Measurements from ENCODE around the gene IGF1R. TPM values are rescaled to one million over a fixed set of nuclear protein-coding genes. Genes with fewer than 3 reads are reported as not detected.

Gene IGF1R
- total and polyA plus RNA-seq, 2 of the 13 experiments (the other 11 are each of a cell fraction or from before 2014, with no cell fraction given): 15.9 to 18.4 TPM

- no peak for TF ChIP-seq AFF4 (CRISPR knock-in tag; IDR thresholded peaks at IDR 0.05)
- TF ChIP-seq KLF15 (CRISPR knock-in tag; IDR thresholded peaks at IDR 0.05; ENCODE audit: borderline replicate concordance): peak; percentile 86; the same call in 1 of the 2 replicates
- peak; percentile 67; the same call in 1 of the 2 replicates for TF ChIP-seq RFXANK (CRISPR knock-in tag; IDR thresholded peaks at IDR 0.05)
- 0 out of 2 replicates have a peak, but pooled peaks have one; percentile 27 for TF ChIP-seq ZMYM3 (CRISPR knock-in tag; IDR thresholded peaks at IDR 0.05)
- TF ChIP-seq PAXIP1 (CRISPR knock-in tag; conservative IDR thresholded peaks at IDR 0.05): peak; percentile 29; the same call in 1 of the 2 replicates
- TF ChIP-seq SATB2 (CRISPR knock-in tag; IDR thresholded peaks at IDR 0.05): 0 out of 2 replicates have a peak, but pooled peaks have one; percentile 52
- 0 out of 2 replicates have a peak, but pooled peaks have one; percentile 47 for TF ChIP-seq KLF12 (CRISPR knock-in tag; IDR thresholded peaks at IDR 0.05; ENCODE audit: borderline replicate concordance)
- TF ChIP-seq PTBP1 (IDR thresholded peaks at IDR 0.05; ENCODE audit: low read depth, low read length, poor library complexity, severe bottlenecking): no peak
- TF ChIP-seq ZNF501 (CRISPR knock-in tag; IDR thresholded peaks at IDR 0.05): peak; percentile 66; the same call in 1 of the 2 replicates
- TF ChIP-seq NCOR1 (IDR thresholded peaks at IDR 0.05; ENCODE audit: borderline replicate concordance, low read length): no peak
- no peak for TF ChIP-seq HNRNPUL1 (IDR thresholded peaks at IDR 0.05; ENCODE audit: low read depth, low read length)
- TF ChIP-seq ZNF446 (CRISPR knock-in tag; IDR thresholded peaks at IDR 0.05): peak; percentile 88; the same call in 1 of the 2 replicates
- TF ChIP-seq ZNF574 (CRISPR knock-in tag; IDR thresholded peaks at IDR 0.05): peak; percentile 80
- no peak for TF ChIP-seq ATF6 (CRISPR knock-in tag; conservative IDR thresholded peaks at IDR 0.05)
Observed at GRCh38 chr15:98647026-98647773, 1.1 kb upstream of the IGF1R start (continued).
